Trophoblast cell (in vitro differentiated cells and primary cell): Measurements from ENCODE around the gene QRFPR.

ENCODE experiments used
- DNase-seq, 2 donors: peaks; one replicate each; pipeline ENCODE4 v3.0.0-alpha.2; 2016
- H2AFZ ChIP-seq: 2 replicates; pipeline ENCODE4 v1.6.1; 2013; ENCODE audit warnings: low read length, moderate library complexity, mild to moderate bottlenecking; ENCODE audit not compliant: insufficient read depth, poor library complexity
- H2AK5ac ChIP-seq: 2 replicates; pipeline ENCODE4 v1.6.1; 2013; ENCODE audit warnings: mild to moderate bottlenecking, low read length
- H2BK120ac ChIP-seq: 2 replicates; pipeline ENCODE4 v1.6.1; 2013; ENCODE audit warnings: low read length, mild to moderate bottlenecking, moderate library complexity; ENCODE audit not compliant: insufficient read depth, poor library complexity
- H2BK12ac ChIP-seq: 2 replicates; pipeline ENCODE4 v1.6.1; 2013; ENCODE audit warnings: mild to moderate bottlenecking, low read length, moderate library complexity
- H2BK5ac ChIP-seq: 2 replicates; pipeline ENCODE4 v1.6.1; 2013; ENCODE audit warnings: low read length, low read depth, moderate library complexity, mild to moderate bottlenecking; ENCODE audit not compliant: poor library complexity
- H3K14ac ChIP-seq: 2 replicates; pipeline ENCODE4 v1.6.1; 2013; ENCODE audit warnings: mild to moderate bottlenecking, low read length
- H3K18ac ChIP-seq: 2 replicates; pipeline ENCODE4 v1.6.1; 2013; ENCODE audit warnings: mild to moderate bottlenecking, low read length
- H3K23ac ChIP-seq: 2 replicates; pipeline ENCODE4 v1.6.1; 2013; ENCODE audit warnings: low read length
- H3K27ac ChIP-seq: 2 replicates; pipeline ENCODE4 v1.5.1; 2013; ENCODE audit warnings: low read depth, mild to moderate bottlenecking, inconsistent platforms, low read length, moderate library complexity
- H3K27me3 ChIP-seq: 2 replicates; pipeline ENCODE4 v1.6.1; 2013; ENCODE audit warnings: inconsistent platforms, mild to moderate bottlenecking, low read length, moderate library complexity; ENCODE audit not compliant: insufficient read depth
- H3K36me3 ChIP-seq, 2 experiments: 1 replicate in 1 of 2; 2 replicates in 1 of 2; pipeline ENCODE4 v1.6.1; 2013; ENCODE audit warnings: low read length in 2 of 2, mild to moderate bottlenecking in 2 of 2, moderate library complexity in 1 of 2; ENCODE audit not compliant: insufficient read depth in 2 of 2, control insufficient read depth in 1 of 2
- H3K4ac ChIP-seq: 2 replicates; pipeline ENCODE4 v1.6.1; 2013; ENCODE audit warnings: low read depth, mild to moderate bottlenecking, low read length, moderate library complexity
- H3K4me1 ChIP-seq, 2 experiments: 1 replicate in 1 of 2; 2 replicates in 1 of 2; pipeline ENCODE4 v1.6.1; 2013; ENCODE audit warnings: low read length in 2 of 2, mild to moderate bottlenecking in 2 of 2, moderate library complexity in 1 of 2; ENCODE audit not compliant: insufficient read depth in 2 of 2, control insufficient read depth in 1 of 2
- H3K4me2 ChIP-seq: 2 replicates; pipeline ENCODE4 v1.6.1; 2013; ENCODE audit warnings: inconsistent platforms, mild to moderate bottlenecking, low read length, moderate library complexity
- H3K4me3 ChIP-seq: 2 replicates; pipeline ENCODE4 v1.5.1; 2013; ENCODE audit warnings: mild to moderate bottlenecking, low read depth, low read length, inconsistent platforms
- H3K79me1 ChIP-seq: one replicate; pipeline ENCODE4 v1.6.1; 2013; ENCODE audit warnings: low read length
- H3K79me2 ChIP-seq: 2 replicates; pipeline ENCODE4 v1.6.1; 2013; ENCODE audit warnings: low read length, mild to moderate bottlenecking; ENCODE audit not compliant: control insufficient read depth, insufficient read depth, poor library complexity
- H3K9ac ChIP-seq: 2 replicates; pipeline ENCODE4 v1.6.1; 2013; ENCODE audit warnings: mild to moderate bottlenecking, low read length
- H3K9me3 ChIP-seq: 2 replicates; pipeline ENCODE4 v1.6.1; 2013; ENCODE audit warnings: low read depth, mild to moderate bottlenecking, control low read depth, inconsistent platforms, low read length; ENCODE audit not compliant: insufficient read depth
- H4K12ac ChIP-seq: 2 replicates; pipeline ENCODE4 v1.6.1; 2013; ENCODE audit warnings: low read depth, mild to moderate bottlenecking, low read length, moderate library complexity
- H4K8ac ChIP-seq: 2 replicates; pipeline ENCODE4 v1.6.1; 2013; ENCODE audit warnings: low read depth, mild to moderate bottlenecking, low read length, moderate library complexity
- H4K91ac ChIP-seq: one replicate; pipeline ENCODE4 v1.6.1; 2013; ENCODE audit warnings: low read depth, mild to moderate bottlenecking, low read length, moderate library complexity
- whole genome bisulfite sequencing: extraction: QIAGEN DNeasy Blood & Tissue Kit; methylation state at CpG from one replicate; pipeline ENCODE4 v1.1.7; 2013; ENCODE audit warnings: missing lambda C conversion rate; ENCODE audit not compliant: insufficient read length, insufficient coverage; ENCODE audit errors: extremely low coverage; 5-methylcytosine and 5-hydroxymethylcytosine counted together

The QRFPR gene

DNA sequence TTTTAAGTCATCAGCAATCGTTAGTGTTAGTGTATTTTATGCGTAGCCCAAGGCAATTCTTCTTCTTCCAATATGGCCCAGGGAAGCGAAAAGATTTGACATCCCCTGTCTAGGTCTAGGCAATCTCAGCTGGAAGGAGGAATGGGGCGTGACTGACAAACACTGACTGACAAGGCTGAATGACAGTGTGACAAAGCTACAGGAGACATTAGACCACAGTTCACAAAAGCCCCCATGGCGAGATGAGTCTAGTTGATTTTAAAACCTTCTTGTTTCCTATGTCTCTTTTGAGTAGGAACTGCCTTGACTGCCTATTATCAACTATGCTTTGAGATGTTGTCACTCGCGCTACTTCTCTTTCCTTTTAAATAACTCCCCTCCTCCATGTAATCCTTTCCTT lies 42.3 kb downstream of the QRFPR start:
- no peaks in the 10 kb centered on the region for H3K79me1 ChIP-seq
- no peak overlapping the region for H3K4me3 ChIP-seq
- no peak for DNase-seq
- no peak overlapping the region for H2BK120ac ChIP-seq
- peaks cover 0 to 4% of the 10 kb centered on the region in 2 experiments for H3K4me1 ChIP-seq
- H2AK5ac ChIP-seq = no peak overlapping the region
- WGBS = 100% methylated on average over 1 of the region's 7 CpGs
- H3K27ac ChIP-seq = no peak overlapping the region
- H3K36me3 ChIP-seq = no peaks in the 10 kb centered on the region
- no peak overlapping the region for H3K4ac ChIP-seq
- H2BK12ac ChIP-seq = no peak overlapping the region
- H3K14ac ChIP-seq = no peak overlapping the region
- H4K12ac ChIP-seq = no peak overlapping the region
- H3K18ac ChIP-seq = no peak overlapping the region
- no peak overlapping the region for H3K9ac ChIP-seq
- no peak overlapping the region for H2BK5ac ChIP-seq
- no peak overlapping the region for H3K23ac ChIP-seq
- no peaks in the 10 kb centered on the region for H3K9me3 ChIP-seq
- no peak overlapping the region for H4K91ac ChIP-seq
- no peak overlapping the region for H2AFZ ChIP-seq
- no peak overlapping the region for H3K4me2 ChIP-seq
- no peaks in the 10 kb centered on the region for H3K27me3 ChIP-seq
- H3K79me2 ChIP-seq = no peaks in the 10 kb centered on the region
- H4K8ac ChIP-seq = no peak overlapping the region

DNA sequence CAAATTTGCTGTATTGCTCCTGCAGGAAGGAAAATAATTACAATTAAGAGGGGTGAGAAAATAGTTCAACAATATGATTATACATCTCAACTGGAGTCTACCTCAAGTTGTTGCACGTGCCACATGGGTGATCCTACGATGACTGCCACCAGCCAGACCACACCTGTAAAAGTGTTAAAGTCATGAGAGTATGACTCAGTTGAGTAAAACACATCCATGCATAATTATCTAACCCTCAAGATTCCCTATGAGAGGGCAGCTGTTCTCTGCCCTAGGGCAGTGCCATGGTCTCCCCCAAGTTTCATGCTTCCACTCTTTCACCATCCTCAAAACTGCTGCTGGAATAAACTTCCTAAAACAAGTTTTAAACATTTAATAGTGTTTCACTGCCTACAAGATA lies 44.1 kb downstream of the QRFPR start:
- no peak for DNase-seq
- Histone ChIP-seq H4K91ac (no peak overlapping the region), H3K27ac (no peak overlapping the region), H2BK120ac (no peak overlapping the region), H4K12ac (no peak overlapping the region), H3K36me3 (no peaks in the 10 kb centered on the region), H2BK12ac (no peak overlapping the region), H3K9ac (no peak overlapping the region), H3K27me3 (no peaks in the 10 kb centered on the region), H3K9me3 (no peaks in the 10 kb centered on the region), H3K18ac (no peak overlapping the region), H3K79me1 (no peaks in the 10 kb centered on the region), H3K4ac (no peak overlapping the region), H3K4me3 (no peak overlapping the region), H2BK5ac (no peak overlapping the region), H3K4me2 (no peak overlapping the region), H3K14ac (no peak overlapping the region), H3K79me2 (no peaks in the 10 kb centered on the region), H3K23ac (no peak overlapping the region), H3K4me1 (peaks cover 0 to 3% of the 10 kb centered on the region in 2 experiments), H4K8ac (no peak overlapping the region), H2AFZ (no peak overlapping the region), H2AK5ac (no peak overlapping the region)
- no CpG with 5 or more reads among the region's 2 CpGs for WGBS

DNA sequence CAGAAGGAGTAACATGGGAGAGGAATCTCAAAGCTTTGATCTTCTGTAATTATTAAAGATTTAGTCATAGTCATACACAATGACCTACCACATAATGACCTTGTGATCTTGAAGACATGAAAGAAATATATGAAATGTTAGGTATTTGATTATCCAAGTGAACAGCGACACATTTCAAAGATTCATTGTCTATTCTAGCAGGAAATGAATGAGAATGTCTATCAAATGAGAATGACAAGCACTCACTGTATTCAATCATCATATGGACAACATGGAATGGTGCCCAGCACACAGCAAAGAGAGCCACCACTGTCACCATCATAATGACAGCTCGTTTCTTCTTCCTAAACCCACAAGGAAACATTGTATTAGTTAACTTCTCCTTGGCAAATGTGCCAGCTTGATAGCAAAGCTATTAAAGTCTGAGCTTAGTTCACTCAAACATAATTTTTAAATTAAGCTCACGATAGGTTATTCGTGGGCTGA lies 50.6 kb downstream of the QRFPR start:
- no peak overlapping the region for H4K12ac ChIP-seq
- H3K27me3 ChIP-seq = no peaks in the 10 kb centered on the region
- DNase-seq = no peak
- no peaks in the 10 kb centered on the region for H3K79me2 ChIP-seq
- H3K14ac ChIP-seq = no peak overlapping the region
- no peak overlapping the region for H2BK120ac ChIP-seq
- no peak overlapping the region for H3K4ac ChIP-seq
- no CpG with 5 or more reads among the region's 4 CpGs for WGBS
- H3K27ac ChIP-seq = no peak overlapping the region
- H3K79me1 ChIP-seq = no peaks in the 10 kb centered on the region
- H3K36me3 ChIP-seq = no peaks in the 10 kb centered on the region
- H3K18ac ChIP-seq = no peak overlapping the region
- no peak overlapping the region for H2BK12ac ChIP-seq
- H4K91ac ChIP-seq = no peak overlapping the region
- H3K23ac ChIP-seq = no peak overlapping the region
- no peak overlapping the region for H2BK5ac ChIP-seq
- no peak overlapping the region for H3K4me3 ChIP-seq
- no peak overlapping the region for H4K8ac ChIP-seq
- H2AFZ ChIP-seq = no peak overlapping the region
- H3K4me2 ChIP-seq = no peak overlapping the region
- no peak overlapping the region for H2AK5ac ChIP-seq
- no peak overlapping the region for H3K9ac ChIP-seq
- no peaks in the 10 kb centered on the region for H3K4me1 ChIP-seq
- H3K9me3 ChIP-seq = no peaks in the 10 kb centered on the region

DNA sequence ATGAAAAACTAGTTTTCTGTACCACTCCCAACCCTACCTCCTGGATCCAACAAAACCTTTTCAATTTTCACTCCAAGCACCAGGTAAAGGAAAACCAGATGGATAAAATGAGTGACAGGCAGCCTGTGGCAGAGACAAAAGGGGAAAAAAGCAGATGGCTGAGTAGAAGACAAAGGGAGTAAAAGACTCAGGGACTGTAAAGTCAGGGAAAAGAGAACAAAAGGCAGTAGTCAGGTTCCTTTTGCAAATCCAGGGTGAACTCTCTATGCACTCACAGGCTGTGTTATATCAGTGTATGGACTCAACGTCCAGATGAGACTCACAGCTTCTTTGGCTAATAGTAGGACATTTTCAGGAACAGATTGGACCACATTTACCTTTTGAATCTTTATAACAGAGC lies 54.2 kb downstream of the QRFPR start:
- DNase-seq = no peak
- Histone ChIP-seq H2BK12ac (no peak overlapping the region), H3K4ac (no peak overlapping the region), H3K4me2 (no peak overlapping the region), H4K8ac (no peak overlapping the region), H2AK5ac (no peak overlapping the region), H2BK5ac (no peak overlapping the region), H3K18ac (no peak overlapping the region), H3K79me2 (no peaks in the 10 kb centered on the region), H3K9ac (no peak overlapping the region), H4K91ac (no peak overlapping the region), H2AFZ (no peak overlapping the region), H3K14ac (no peak overlapping the region), H3K4me3 (no peak overlapping the region), H3K23ac (no peak overlapping the region), H3K9me3 (no peaks in the 10 kb centered on the region), H3K4me1 (no peaks in the 10 kb centered on the region), H3K36me3 (no peaks in the 10 kb centered on the region), H3K27ac (no peak overlapping the region), H4K12ac (no peak overlapping the region), H2BK120ac (no peak overlapping the region), H3K79me1 (no peaks in the 10 kb centered on the region), H3K27me3 (no peaks in the 10 kb centered on the region)
- no CpG with 5 or more reads among the region's 1 CpG for WGBS
